Measurements from ENCODE around the gene CAMK1D. TPM values are rescaled to one million over a fixed set of nuclear protein-coding genes. Genes with fewer than 3 reads are reported as not detected.

CAMK1D gene
- total RNA-seq, 3 donors from 2014 or later: 20.6 to 48.5 (median 32.8) TPM

- H3K36me3 ChIP-seq (ENCODE audit: low read depth): no peaks in the 10 kb centered on the region
- ATAC-seq (no peak), DNase-seq (no peak)
- H3K9me3 ChIP-seq: no peaks in the 10 kb centered on the region
- H3K4me3 ChIP-seq: no peak overlapping the region
- H3K4me1 ChIP-seq (ENCODE audit: low read depth): no peaks in the 10 kb centered on the region
- TF ChIP-seq, protein P1, sequence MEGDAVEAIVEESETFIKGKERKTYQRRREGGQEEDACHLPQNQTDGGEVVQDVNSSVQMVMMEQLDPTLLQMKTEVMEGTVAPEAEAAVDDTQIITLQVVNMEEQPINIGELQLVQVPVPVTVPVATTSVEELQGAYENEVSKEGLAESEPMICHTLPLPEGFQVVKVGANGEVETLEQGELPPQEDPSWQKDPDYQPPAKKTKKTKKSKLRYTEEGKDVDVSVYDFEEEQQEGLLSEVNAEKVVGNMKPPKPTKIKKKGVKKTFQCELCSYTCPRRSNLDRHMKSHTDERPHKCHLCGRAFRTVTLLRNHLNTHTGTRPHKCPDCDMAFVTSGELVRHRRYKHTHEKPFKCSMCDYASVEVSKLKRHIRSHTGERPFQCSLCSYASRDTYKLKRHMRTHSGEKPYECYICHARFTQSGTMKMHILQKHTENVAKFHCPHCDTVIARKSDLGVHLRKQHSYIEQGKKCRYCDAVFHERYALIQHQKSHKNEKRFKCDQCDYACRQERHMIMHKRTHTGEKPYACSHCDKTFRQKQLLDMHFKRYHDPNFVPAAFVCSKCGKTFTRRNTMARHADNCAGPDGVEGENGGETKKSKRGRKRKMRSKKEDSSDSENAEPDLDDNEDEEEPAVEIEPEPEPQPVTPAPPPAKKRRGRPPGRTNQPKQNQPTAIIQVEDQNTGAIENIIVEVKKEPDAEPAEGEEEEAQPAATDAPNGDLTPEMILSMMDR (IDR thresholded peaks at IDR 0.05): no peak
- intact Hi-C loops (cut with DNase I, micrococcal nuclease): no loop called here
Observed at GRCh38 chr10:12825260-12825849, 476.0 kb downstream of the CAMK1D start.

DNA sequence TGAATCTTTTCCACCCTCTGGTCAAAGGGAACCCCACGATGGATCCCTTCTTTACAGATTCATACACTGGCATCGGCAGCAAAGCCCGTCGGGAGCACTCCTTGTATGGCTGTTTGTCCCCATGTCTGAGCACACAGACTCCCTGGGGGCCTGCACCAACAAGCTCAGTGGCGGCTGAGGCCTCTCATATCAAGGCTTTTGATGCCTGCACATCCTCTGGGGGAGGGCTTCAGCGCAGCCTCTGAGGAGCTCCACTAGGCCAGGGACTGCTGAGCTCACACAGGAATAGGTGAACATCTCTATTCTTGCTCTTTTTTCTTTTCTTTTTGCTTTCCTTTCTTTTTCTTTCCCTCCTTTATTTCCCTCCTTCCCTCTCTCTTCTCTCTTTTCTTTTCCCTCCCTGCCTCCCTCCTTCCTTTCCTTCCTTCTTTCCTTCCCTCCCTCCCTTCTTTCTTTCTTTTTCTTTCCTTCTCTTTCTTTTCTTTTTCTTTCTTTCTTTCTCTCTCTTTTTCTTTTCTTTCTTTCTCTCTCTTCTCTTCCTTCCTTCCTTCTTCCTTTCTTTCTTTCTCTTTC lies 477.5 kb downstream of the CAMK1D start:
- intact Hi-C loops (cut with DNase I, micrococcal nuclease): no loop called here
- ATAC-seq: no peak
- TF ChIP-seq, protein P1 (IDR thresholded peaks at IDR 0.05): no peak
- no peaks in the 10 kb centered on the region for H3K36me3 ChIP-seq (ENCODE audit: low read depth)
- no peaks in the 10 kb centered on the region for H3K9me3 ChIP-seq
- H3K4me3 ChIP-seq: no peak overlapping the region
- no peak for DNase-seq
- H3K4me1 ChIP-seq (ENCODE audit: low read depth): no peaks in the 10 kb centered on the region

DNA sequence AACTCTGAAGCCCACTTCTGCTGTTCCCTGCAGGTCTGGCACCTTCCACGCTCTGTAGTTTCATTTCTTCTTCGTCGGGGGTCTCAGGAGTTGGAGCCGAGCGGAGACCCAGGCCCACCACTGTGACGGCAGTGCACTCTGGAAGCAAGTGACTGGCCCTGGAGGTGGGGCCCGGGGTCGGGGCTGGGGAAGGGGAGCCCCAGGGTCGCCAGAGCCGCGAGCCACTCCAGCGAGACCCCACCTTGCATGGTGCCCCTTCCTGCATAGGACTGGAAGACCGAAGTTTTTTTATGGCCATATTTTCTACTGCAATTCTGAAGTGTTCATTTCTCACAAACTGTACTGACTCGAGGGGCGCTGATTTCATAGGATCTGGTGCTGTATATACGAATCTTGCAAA lies 479.4 kb downstream of the CAMK1D start:
- no peak for DNase-seq
- intact Hi-C loops (cut with DNase I, micrococcal nuclease): no loop called here
- TF ChIP-seq, protein P1 (IDR thresholded peaks at IDR 0.05): no peak

DNA sequence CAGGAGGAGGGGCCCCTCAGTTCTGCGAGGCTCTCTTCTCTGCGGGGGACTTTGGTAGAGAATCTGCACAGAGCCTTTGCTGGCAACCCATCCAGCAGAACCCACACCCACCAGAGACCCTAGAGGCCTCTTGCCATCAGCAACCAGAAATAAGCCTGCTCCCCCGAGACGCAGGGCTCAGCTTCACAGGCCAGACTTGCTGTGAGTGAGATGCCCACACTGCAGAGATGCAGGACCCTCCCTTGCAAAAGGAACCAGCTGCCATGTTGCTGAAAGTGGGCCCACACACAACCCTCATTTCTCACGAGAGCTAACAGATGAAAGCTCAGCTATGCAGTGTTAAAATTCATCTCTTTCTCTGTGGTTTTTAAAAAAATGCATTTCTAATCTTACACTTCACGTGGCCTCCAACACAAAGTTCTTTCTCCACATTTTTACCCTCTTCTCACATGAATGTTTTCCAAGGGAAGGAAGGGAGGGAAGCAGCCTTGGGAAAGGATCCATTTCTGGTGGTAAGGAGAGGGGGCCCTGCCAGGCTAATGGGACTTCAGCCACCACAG lies 480.6 kb downstream of the CAMK1D start:
- intact Hi-C loops (cut with DNase I, micrococcal nuclease): no loop called here

More for the DNA sequence above, 479.4 kb downstream of the CAMK1D start:
- H3K36me3 ChIP-seq (ENCODE audit: low read depth): no peaks in the 10 kb centered on the region
- no peaks in the 10 kb centered on the region for H3K4me1 ChIP-seq (ENCODE audit: low read depth)
- no peak for ATAC-seq
- no peaks in the 10 kb centered on the region for H3K9me3 ChIP-seq
- H3K4me3 ChIP-seq: no peak overlapping the region

GRCh38 chr10:12832096-12832495 lies 482.7 kb downstream of the CAMK1D start:
- ATAC-seq (peak; percentile 10), DNase-seq (no peak)
- TF ChIP-seq, protein P1 (IDR thresholded peaks at IDR 0.05): no peak
- Histone ChIP-seq H3K9me3 (no peaks in the 10 kb centered on the region), H3K36me3 (ENCODE audit: low read depth) (no peaks in the 10 kb centered on the region), H3K4me3 (no peak overlapping the region), H3K4me1 (ENCODE audit: low read depth) (no peaks in the 10 kb centered on the region)
- intact Hi-C loops (cut with DNase I, micrococcal nuclease): no loop called here

More for the DNA sequence above, 480.6 kb downstream of the CAMK1D start:
- H3K4me3 ChIP-seq: no peak overlapping the region
- no peak for ATAC-seq
- no peaks in the 10 kb centered on the region for H3K9me3 ChIP-seq
- no peaks in the 10 kb centered on the region for H3K4me1 ChIP-seq (ENCODE audit: low read depth)
- DNase-seq: no peak
- no peaks in the 10 kb centered on the region for H3K36me3 ChIP-seq (ENCODE audit: low read depth)
- TF ChIP-seq, protein P1 (IDR thresholded peaks at IDR 0.05): no peak

Data from mucosa of descending colon (tissue), 3 donors.